DOHH2 (cell line): ENCODE data around the gene GTF2F2.

Experiments used
- EZH2phosphoT487 ChIP-seq: fragments of 200-600 bp; sonication (generic); IDR thresholded peaks from 2 replicates; pipeline ENCODE4 v1.6.1; 2017; ENCODE audit warnings: borderline replicate concordance, mild to moderate bottlenecking, antibody characterized with exemption, low read length, moderate library complexity, mixed read lengths
- TF ChIP-seq, protein P1 (sequence below): fragments of 200-600 bp; sonication (generic); IDR thresholded peaks from one replicate; pipeline ENCODE4 v1.5.1; 2014; ENCODE audit warnings: antibody characterized with exemption, mild to moderate bottlenecking, low read depth, low read length; ENCODE audit not compliant: poor library complexity, severe bottlenecking

DNA sequence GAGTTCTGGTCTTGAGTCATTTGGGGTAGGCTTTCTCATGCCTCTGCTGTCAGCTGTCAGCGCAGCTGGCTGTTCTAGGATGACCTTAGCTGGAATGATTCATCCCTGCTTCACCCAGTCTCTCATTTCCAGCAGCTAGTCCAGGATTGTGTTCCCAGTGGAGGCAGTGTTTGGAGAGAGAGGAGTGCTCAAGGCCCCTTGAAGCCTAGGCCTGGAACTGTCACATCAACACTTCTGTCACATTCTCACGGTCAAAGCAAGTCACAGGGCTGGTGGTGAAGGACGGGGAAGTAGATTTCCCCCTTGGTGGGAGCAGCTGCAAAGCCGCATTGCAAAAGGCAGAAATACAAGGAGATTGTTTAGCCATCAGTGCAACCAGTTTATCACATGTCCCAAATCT lies 205.5 kb downstream of the GTF2F2 start:
- TF ChIP-seq, protein P1, sequence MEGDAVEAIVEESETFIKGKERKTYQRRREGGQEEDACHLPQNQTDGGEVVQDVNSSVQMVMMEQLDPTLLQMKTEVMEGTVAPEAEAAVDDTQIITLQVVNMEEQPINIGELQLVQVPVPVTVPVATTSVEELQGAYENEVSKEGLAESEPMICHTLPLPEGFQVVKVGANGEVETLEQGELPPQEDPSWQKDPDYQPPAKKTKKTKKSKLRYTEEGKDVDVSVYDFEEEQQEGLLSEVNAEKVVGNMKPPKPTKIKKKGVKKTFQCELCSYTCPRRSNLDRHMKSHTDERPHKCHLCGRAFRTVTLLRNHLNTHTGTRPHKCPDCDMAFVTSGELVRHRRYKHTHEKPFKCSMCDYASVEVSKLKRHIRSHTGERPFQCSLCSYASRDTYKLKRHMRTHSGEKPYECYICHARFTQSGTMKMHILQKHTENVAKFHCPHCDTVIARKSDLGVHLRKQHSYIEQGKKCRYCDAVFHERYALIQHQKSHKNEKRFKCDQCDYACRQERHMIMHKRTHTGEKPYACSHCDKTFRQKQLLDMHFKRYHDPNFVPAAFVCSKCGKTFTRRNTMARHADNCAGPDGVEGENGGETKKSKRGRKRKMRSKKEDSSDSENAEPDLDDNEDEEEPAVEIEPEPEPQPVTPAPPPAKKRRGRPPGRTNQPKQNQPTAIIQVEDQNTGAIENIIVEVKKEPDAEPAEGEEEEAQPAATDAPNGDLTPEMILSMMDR, result no peak
- no peak for TF ChIP-seq EZH2phosphoT487
